ENCODE results near the gene SMARCAD1. TPM values are rescaled to one million over a fixed set of nuclear protein-coding genes. Genes with fewer than 3 reads are reported as not detected.

The SMARCAD1 gene
- total RNA-seq, 1 experiment from 2014 or later: 57.1 TPM

- no peak overlapping the region for H3K23ac ChIP-seq (ENCODE audit: insufficient read length, low read depth, low read length)
- no peak overlapping the region for H3K4me2 ChIP-seq (ENCODE audit: insufficient read depth, insufficient read length, low read length)
- H3K9ac ChIP-seq (ENCODE audit: extremely low read depth, insufficient read length, low read length): no peak overlapping the region
- no peak overlapping the region for H3K56ac ChIP-seq (ENCODE audit: insufficient read length, low read depth, low read length)
- H3T11ph ChIP-seq (ENCODE audit: low read length): no peak overlapping the region
- 100% methylated on average over 1 of the region's 7 CpGs for WGBS (ENCODE audit: extremely low coverage, insufficient read length, low lambda C conversion rate)
- H2BK15ac ChIP-seq (ENCODE audit: low read depth, low read length): no peak overlapping the region
- TF ChIP-seq CTCF (conservative IDR thresholded peaks at IDR 0.05): no peak
- no peak overlapping the region for H2AK5ac ChIP-seq (ENCODE audit: insufficient read length, low read length)
- H2BK12ac ChIP-seq (ENCODE audit: insufficient read length, low read depth, low read length): no peak overlapping the region
- H3K14ac ChIP-seq (ENCODE audit: insufficient read depth, low read length): no peak overlapping the region
- H3K18ac ChIP-seq (ENCODE audit: insufficient read length, low read depth, low read length): no peak overlapping the region
- no peaks in the 10 kb centered on the region for H4K20me1 ChIP-seq (ENCODE audit: control insufficient read depth, insufficient read depth, insufficient read length)
- no peaks in the 10 kb centered on the region for H3K79me1 ChIP-seq (ENCODE audit: insufficient read depth, low read depth, low read length, poor library complexity, severe bottlenecking)
- no peaks in the 10 kb centered on the region for H3K23me2 ChIP-seq (ENCODE audit: insufficient read length, low read depth, low read length, poor library complexity, severe bottlenecking)
- no peaks in the 10 kb centered on the region for H3K79me2 ChIP-seq (ENCODE audit: insufficient read depth, low read length)
- no peak overlapping the region for H4K5ac ChIP-seq (ENCODE audit: insufficient read length, low read depth, low read length)
- no peak overlapping the region for H4K8ac ChIP-seq (replicated peaks; ENCODE audit: insufficient read length, low read depth, low read length)
- no peak overlapping the region for H3K27ac Mint-ChIP-seq
- H2BK120ac ChIP-seq (ENCODE audit: low read depth, low read length, poor library complexity, severe bottlenecking): no peak overlapping the region
- H3K36me3 Mint-ChIP-seq (ENCODE audit: insufficient read depth in 1 of 3, low read depth in 3 of 3): peaks cover 23 to 65% (median 61%) of the 10 kb centered on the region in 3 experiments; a peak in 6 of 7 replicates
- no peak overlapping the region for H2AFZ ChIP-seq (ENCODE audit: low read length)
- no peaks in the 10 kb centered on the region for H3K4me1 ChIP-seq (ENCODE audit: insufficient read depth, low read length)
- no peak overlapping the region for H3K4ac ChIP-seq (ENCODE audit: low read depth, low read length)
- H2BK20ac ChIP-seq (ENCODE audit: low read depth, low read length, poor library complexity, severe bottlenecking): no peak overlapping the region
- H3K27ac ChIP-seq (ENCODE audit: insufficient read length, low read depth, low read length): no peak overlapping the region
- no peaks in the 10 kb centered on the region for H3K4me1 Mint-ChIP-seq
- no peaks in the 10 kb centered on the region for H3K9me3 ChIP-seq (ENCODE audit: control insufficient read depth, low read depth, low read length)
- no peak overlapping the region for H4K91ac ChIP-seq (ENCODE audit: insufficient read length, low read depth, low read length)
- no peaks in the 10 kb centered on the region for H3K27me3 ChIP-seq (ENCODE audit: insufficient read depth, low read length)
- H2BK5ac ChIP-seq (ENCODE audit: insufficient read length, low read length): no peak overlapping the region
- no peaks in the 10 kb centered on the region for H3K9me3 Mint-ChIP-seq
- DNase-seq: no peak
- H3K27me3 Mint-ChIP-seq (ENCODE audit: low read depth): no peaks in the 10 kb centered on the region
- H3K4me3 Mint-ChIP-seq: no peak overlapping the region
These were observed 68.5 kb downstream of the SMARCAD1 start for GRCh38 chr4:94276204-94276603.
